ENCODE data around the gene MERTK. TPM values are rescaled to one million over a fixed set of nuclear protein-coding genes. Genes with fewer than 3 reads are reported as not detected.

Gene MERTK
- total and polyA plus RNA-seq, 2 of the 8 experiments (the other 6 are each of a cell fraction or from before 2014, with no cell fraction given): 6.5 to 7.0 TPM

GRCh38 chr2:112026509-112026908 lies 128.1 kb downstream of the MERTK start (continued):
- TF ChIP-seq HDAC6 (IDR thresholded peaks at IDR 0.05; ENCODE audit: low read depth, low read length) (no peak), BRCA1 (IDR thresholded peaks at IDR 0.05; ENCODE audit: low read depth, low read length) (no peak)

Measured in H1 (cell line).